PC-3 (cell line): Measurements from ENCODE around the gene TSKS. TPM values are rescaled to one million over a fixed set of nuclear protein-coding genes. Genes with fewer than 3 reads are reported as not detected.

Source experiments
- ATAC-seq: fragments of 200-7000 bp; cut with Tn5 transposase; 2 replicates; pipeline ENCODE4 v1.9.1; 2020; ENCODE audit warnings: mild to moderate bottlenecking, moderate library complexity
- BruUV-seq: library from RNA; stranded (reverse); fragments of 400-500 nt; replicated peaks from 2 replicates; lab custom pipeline; 2021; lab: Mats Ljungman, UMichigan
- CTCF ChIA-PET: fragments of 300-600 bp; sonication (Branson Sonifier 250); formaldehyde crosslinking; loops from one replicate; lab custom pipeline; 2022; ENCODE audit warnings: antibody characterized with exemption; lab: Charles Lee
- POLR2A ChIA-PET: fragments of 300-600 bp; sonication (Branson Sonifier 250); formaldehyde crosslinking; loops from one replicate; lab custom pipeline; 2022; ENCODE audit warnings: antibody characterized with exemption; ENCODE audit not compliant: unreplicated experiment; lab: Charles Lee
- DNase-seq: peaks from one replicate; pipeline ENCODE4 v3.0.0-alpha.2; 2015
- H2AFZ ChIP-seq: fragments of 300-600 bp; sonication (generic); 2 replicates; pipeline ENCODE4 v1.6.0; 2016; ENCODE audit warnings: antibody characterized with exemption, low read length
- H3F3A ChIP-seq: fragments of 300-600 bp; sonication (generic); one replicate; pipeline ENCODE4 v1.6.0; 2017; ENCODE audit warnings: antibody characterized with exemption, low read length, control low read depth, mild to moderate bottlenecking; ENCODE audit not compliant: unreplicated experiment
- H3K27ac ChIP-seq: fragments of 300-600 bp; sonication (generic); 2 replicates; pipeline ENCODE4 v1.5.1; 2016; ENCODE audit warnings: mild to moderate bottlenecking, low read length
- H3K27me3 ChIP-seq: fragments of 300-600 bp; sonication (generic); 2 replicates; pipeline ENCODE4 v1.6.1; 2016; ENCODE audit warnings: low read length, mixed read lengths
- H3K36me3 ChIP-seq: fragments of 300-600 bp; sonication (generic); 2 replicates; pipeline ENCODE4 v1.6.1; 2016; ENCODE audit warnings: low read depth, mixed run types, low read length, mixed read lengths
- H3K4me1 ChIP-seq: fragments of 300-600 bp; sonication (generic); 2 replicates; pipeline ENCODE4 v1.5.1; 2016; ENCODE audit warnings: low read length; ENCODE audit not compliant: insufficient read depth
- H3K4me2 ChIP-seq: fragments of 300-600 bp; sonication (generic); 2 replicates; pipeline ENCODE4 v1.6.0; 2016; ENCODE audit warnings: low read length
- H3K4me3 ChIP-seq: fragments of 300-600 bp; sonication (generic); 2 replicates; pipeline ENCODE4 v1.5.1; 2016; ENCODE audit warnings: mild to moderate bottlenecking, low read length, mixed read lengths
- H3K79me2 ChIP-seq: fragments of 300-600 bp; sonication (generic); 2 replicates; pipeline ENCODE4 v1.6.1; 2017; ENCODE audit warnings: low read length, mixed read lengths
- H3K9ac ChIP-seq: fragments of 300-600 bp; sonication (generic); 2 replicates; pipeline ENCODE4 v1.6.0; 2016; ENCODE audit warnings: mild to moderate bottlenecking, low read length
- H3K9me2 ChIP-seq: fragments of 300-600 bp; sonication (generic); replicated peaks from 2 replicates; pipeline ENCODE4 v1.6.1; 2016; ENCODE audit warnings: mixed run types, low read length, mixed read lengths
- H3K9me3 ChIP-seq: fragments of 300-600 bp; sonication (generic); 2 replicates; pipeline ENCODE4 v1.6.1; 2016; ENCODE audit warnings: low read length, mixed read lengths
- H4K20me1 ChIP-seq: fragments of 300-600 bp; sonication (generic); 2 replicates; pipeline ENCODE4 v1.6.1; 2016; ENCODE audit warnings: low read length, mixed read lengths
- EZH2 ChIP-seq: fragments of 300-600 bp; sonication (generic); IDR thresholded peaks from one replicate; pipeline ENCODE4 v1.6.1; 2017; ENCODE audit warnings: antibody characterized with exemption, mild to moderate bottlenecking, low read length; ENCODE audit not compliant: unreplicated experiment
- EZH2phosphoT487 ChIP-seq: fragments of 300-600 bp; sonication (generic); IDR thresholded peaks from 2 replicates; pipeline ENCODE4 v1.6.1; 2018; ENCODE audit warnings: mild to moderate bottlenecking, antibody characterized with exemption, low read length, borderline replicate concordance
- intact Hi-C: fragments of 100-400 bp; cut with micrococcal nuclease; formaldehyde crosslinking; loops from 2 replicates; pipeline ENCODE4 v1.9.0; 2023
- total RNA-seq: library from RNA; depleted of rRNA; stranded (reverse); fragments of >200 nt; gene quantifications from 2 replicates; pipeline ENCODE4 v1.2.3, GENCODE V29; 2014
- TF ChIP-seq, protein P1 (sequence below): fragments of 300-600 bp; sonication (generic); conservative IDR thresholded peaks from 2 replicates; pipeline ENCODE4 v1.5.1; 2017; ENCODE audit warnings: antibody characterized with exemption, low read depth, mild to moderate bottlenecking, low read length

Gene TSKS
- total RNA-seq, 1 experiment from 2014 or later, result not detected

DNA sequence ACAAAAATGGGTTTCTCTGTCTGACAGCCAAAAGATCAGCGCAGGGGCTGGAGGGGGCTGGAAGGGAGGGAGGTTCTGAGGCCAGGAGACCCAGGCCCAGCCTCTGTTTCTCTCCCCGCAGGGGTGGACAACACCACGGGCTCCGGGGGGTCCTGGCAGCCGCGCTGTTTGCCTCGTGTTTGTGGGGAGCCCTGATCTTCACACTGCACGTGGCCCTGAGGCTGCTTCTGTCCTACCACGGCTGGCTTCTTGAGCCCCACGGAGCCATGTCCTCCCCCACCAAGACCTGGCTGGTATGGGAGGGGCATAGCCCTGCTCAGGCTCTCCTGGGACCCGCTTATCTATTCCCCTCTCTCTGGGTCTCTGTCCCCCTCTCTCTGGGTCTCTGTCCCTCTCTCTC is 62.5 kb downstream of the TSKS start:
- Histone ChIP-seq H3K27ac (no peak overlapping the region), H2AFZ (no peak overlapping the region), H3K36me3 (no peaks in the 10 kb centered on the region), H3K4me1 (no peaks in the 10 kb centered on the region), H3K27me3 (no peaks in the 10 kb centered on the region), H4K20me1 (no peaks in the 10 kb centered on the region), H3K4me3 (no peak overlapping the region), H3K79me2 (no peaks in the 10 kb centered on the region), H3K9me3 (no peaks in the 10 kb centered on the region), H3K4me2 (no peak overlapping the region), H3K9me2 (no peaks in the 10 kb centered on the region), H3F3A (no peaks in the 10 kb centered on the region), H3K9ac (no peak overlapping the region)
- DNase-seq (no peak), ATAC-seq (no peak)
- TF ChIP-seq, protein P1, sequence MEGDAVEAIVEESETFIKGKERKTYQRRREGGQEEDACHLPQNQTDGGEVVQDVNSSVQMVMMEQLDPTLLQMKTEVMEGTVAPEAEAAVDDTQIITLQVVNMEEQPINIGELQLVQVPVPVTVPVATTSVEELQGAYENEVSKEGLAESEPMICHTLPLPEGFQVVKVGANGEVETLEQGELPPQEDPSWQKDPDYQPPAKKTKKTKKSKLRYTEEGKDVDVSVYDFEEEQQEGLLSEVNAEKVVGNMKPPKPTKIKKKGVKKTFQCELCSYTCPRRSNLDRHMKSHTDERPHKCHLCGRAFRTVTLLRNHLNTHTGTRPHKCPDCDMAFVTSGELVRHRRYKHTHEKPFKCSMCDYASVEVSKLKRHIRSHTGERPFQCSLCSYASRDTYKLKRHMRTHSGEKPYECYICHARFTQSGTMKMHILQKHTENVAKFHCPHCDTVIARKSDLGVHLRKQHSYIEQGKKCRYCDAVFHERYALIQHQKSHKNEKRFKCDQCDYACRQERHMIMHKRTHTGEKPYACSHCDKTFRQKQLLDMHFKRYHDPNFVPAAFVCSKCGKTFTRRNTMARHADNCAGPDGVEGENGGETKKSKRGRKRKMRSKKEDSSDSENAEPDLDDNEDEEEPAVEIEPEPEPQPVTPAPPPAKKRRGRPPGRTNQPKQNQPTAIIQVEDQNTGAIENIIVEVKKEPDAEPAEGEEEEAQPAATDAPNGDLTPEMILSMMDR, result no peak
- TF ChIP-seq EZH2phosphoT487 (no peak), EZH2 (no peak)
- BruUV-seq, result no TSS peak
- intact Hi-C loops, result no loop called here
- ChIA-PET POLR2A (no interaction called here), CTCF (no interaction called here)

DNA sequence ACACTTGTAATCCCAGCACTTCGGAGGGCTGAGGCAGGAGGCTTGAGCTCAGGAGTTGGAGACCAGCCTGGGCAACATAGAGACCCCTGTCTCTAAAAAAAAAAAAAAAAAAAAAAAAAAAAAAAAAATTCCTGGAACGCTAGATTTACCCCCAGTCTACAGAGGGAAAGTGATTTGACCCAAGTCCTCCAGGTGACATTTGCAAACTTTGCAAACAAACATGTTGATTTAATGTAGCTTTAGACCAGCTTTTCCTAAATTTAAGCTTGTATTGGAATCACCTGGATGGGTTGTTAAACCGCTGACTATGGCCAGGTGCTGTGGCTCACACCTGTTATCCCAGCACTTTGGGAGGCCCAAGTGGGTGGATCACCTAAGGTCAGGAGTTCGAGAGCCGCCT is 63.7 kb downstream of the TSKS start:
- H3K4me1 ChIP-seq, result no peaks in the 10 kb centered on the region
- CTCF ChIA-PET, result interaction anchor here (0.6 kb wide), 1 partner anchor 58 kb away, joined by 4 read pairs; the partner anchor contains the start of gene SCAF1
- no peak overlapping the region for H2AFZ ChIP-seq
- no TSS peak for BruUV-seq
- no peaks in the 10 kb centered on the region for H3F3A ChIP-seq
- no peak for DNase-seq
- H3K4me3 ChIP-seq, result no peak overlapping the region
- POLR2A ChIA-PET, result no interaction called here
- no peaks in the 10 kb centered on the region for H3K9me2 ChIP-seq
- no peak for TF ChIP-seq EZH2
- TF ChIP-seq, protein P1, result no peak
- no peak for TF ChIP-seq EZH2phosphoT487
- no peak for ATAC-seq
- H3K4me2 ChIP-seq, result no peak overlapping the region
- H3K27me3 ChIP-seq, result no peaks in the 10 kb centered on the region
- H3K36me3 ChIP-seq, result no peaks in the 10 kb centered on the region
- H3K27ac ChIP-seq, result no peak overlapping the region
- no peaks in the 10 kb centered on the region for H3K79me2 ChIP-seq
- H4K20me1 ChIP-seq, result no peaks in the 10 kb centered on the region
- no peaks in the 10 kb centered on the region for H3K9me3 ChIP-seq
- H3K9ac ChIP-seq, result no peak overlapping the region
- intact Hi-C loops, result no loop called here

DNA sequence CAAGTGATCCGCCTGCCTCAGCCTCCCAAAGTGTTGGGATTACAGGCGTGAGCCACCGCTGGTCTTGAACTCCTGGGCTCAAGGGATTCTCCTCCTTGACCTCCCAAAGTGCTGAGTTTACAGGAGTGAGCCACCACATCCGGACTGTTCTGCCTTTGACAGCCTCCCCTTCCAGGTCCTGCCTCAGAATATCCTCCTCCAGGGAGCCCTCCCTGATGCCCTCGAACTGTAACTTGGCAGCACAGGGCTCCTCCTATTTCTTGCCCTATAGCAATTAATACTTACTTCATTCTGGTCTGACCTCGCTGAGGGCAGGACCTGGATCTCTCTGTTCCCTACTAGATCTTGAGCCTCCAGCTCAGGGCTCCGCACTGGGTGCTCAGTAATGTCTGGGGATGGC is 66.2 kb downstream of the TSKS start:
- Histone ChIP-seq H3K4me3 (no peak overlapping the region), H3K27ac (no peak overlapping the region), H3K4me1 (no peaks in the 10 kb centered on the region), H3F3A (no peaks in the 10 kb centered on the region), H3K4me2 (no peak overlapping the region), H3K9me3 (no peaks in the 10 kb centered on the region), H3K79me2 (no peaks in the 10 kb centered on the region), H2AFZ (no peak overlapping the region), H3K9me2 (no peaks in the 10 kb centered on the region), H3K9ac (no peak overlapping the region), H3K36me3 (no peaks in the 10 kb centered on the region), H4K20me1 (no peaks in the 10 kb centered on the region), H3K27me3 (no peaks in the 10 kb centered on the region)
- intact Hi-C loops, result no loop called here
- TF ChIP-seq, protein P1, result no peak
- no peak for TF ChIP-seq EZH2phosphoT487
- TF ChIP-seq EZH2, result no peak
- DNase-seq (no peak), ATAC-seq (no peak)
- BruUV-seq, result no TSS peak
- ChIA-PET CTCF (no interaction called here), POLR2A (interaction anchor here (0.6 kb wide), 1 partner anchor 1266 kb away, joined by 3 read pairs; no protein-coding TSS in a partner anchor)
